HG02884 (cell line): Measurements from ENCODE around the gene ZNF765.
"Not testable (repeated sequence)": the region's sequence is repeated elsewhere in the genome, so short reads cannot be mapped to it uniquely, and the experiment has no call there.

Source experiments
- ATAC-seq: cut with Tn5 transposase; IDR thresholded peaks from one replicate; pipeline ENCODE4 v1.9.1; 2021; ENCODE audit warnings: mild to moderate bottlenecking, moderate library complexity; ENCODE audit not compliant: unreplicated experiment

Gene ZNF765

DNA sequence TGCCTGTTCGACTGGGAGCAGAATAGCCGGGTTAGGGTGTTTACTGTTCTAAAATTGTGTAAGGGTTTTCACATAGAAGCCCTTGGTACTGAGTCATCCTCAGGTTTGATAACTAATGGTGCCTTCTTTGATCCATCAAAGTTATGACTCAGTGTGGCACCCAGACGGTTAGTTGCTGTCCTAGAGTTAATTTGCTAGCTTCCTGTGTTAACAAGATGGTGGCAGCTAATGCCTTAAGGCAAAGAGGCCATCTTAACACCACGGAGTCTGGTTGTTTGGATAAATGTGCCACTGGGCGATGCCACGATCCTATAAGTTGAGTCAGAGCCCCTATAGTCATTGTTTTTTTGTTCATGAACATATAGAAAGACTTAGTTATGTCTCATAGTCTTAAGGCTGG is 80.5 kb downstream of the ZNF765 start:
- ATAC-seq, result not testable (repeated sequence)
